Progenitor cell of endocrine pancreas (in vitro differentiated cells): Measurements from ENCODE around the gene CD93. TPM values are rescaled to one million over a fixed set of nuclear protein-coding genes. Genes with fewer than 3 reads are reported as not detected.

Source experiments
- DNase-seq: peaks from one replicate; pipeline ENCODE4 v3.0.0; 2021; ENCODE audit warnings: low spot score; ENCODE audit not compliant: unreplicated experiment
- H3K27ac Mint-ChIP-seq: 2 replicates; pipeline ENCODE4 v1.8.0; 2021; ENCODE audit warnings: mild to moderate bottlenecking, moderate library complexity, mixed read lengths
- H3K27me3 Mint-ChIP-seq: 2 replicates; pipeline ENCODE4 v1.8.0; 2021; ENCODE audit warnings: mixed read lengths
- H3K36me3 Mint-ChIP-seq: 2 replicates; pipeline ENCODE4 v1.8.0; 2022; ENCODE audit warnings: mixed read lengths; ENCODE audit not compliant: insufficient read depth
- H3K4me1 Mint-ChIP-seq: 2 replicates; pipeline ENCODE4 v1.8.0; 2021; ENCODE audit warnings: low read depth, mixed read lengths
- H3K4me3 Mint-ChIP-seq: 2 replicates; pipeline ENCODE4 v1.8.0; 2021; ENCODE audit warnings: low read depth, mild to moderate bottlenecking, moderate library complexity, mixed read lengths
- H3K9me3 Mint-ChIP-seq: 2 replicates; pipeline ENCODE4 v1.8.0; 2021; ENCODE audit warnings: low read depth, mixed read lengths
- CTCF ChIP-seq: fragments of 200-600 bp; sonication (generic); IDR thresholded peaks from one replicate; pipeline ENCODE4 v1.5.0; 2021; ENCODE audit warnings: antibody characterized with exemption, mild to moderate bottlenecking; ENCODE audit not compliant: unreplicated experiment
- total RNA-seq: library from RNA; stranded (reverse); gene quantifications from 2 replicates; pipeline ENCODE4 v1.2.1, GENCODE V29; 2021

Gene CD93
- total RNA-seq, 1 donor from 2014 or later: not detected

GRCh38 chr20:23126281-23127061, 40.3 kb upstream of the CD93 start:
- no peak for TF ChIP-seq CTCF
- no peak overlapping the region for H3K4me3 Mint-ChIP-seq
- DNase-seq: no peak
- H3K36me3 Mint-ChIP-seq: no peaks in the 10 kb centered on the region
- H3K27me3 Mint-ChIP-seq: peaks cover 43% of the 10 kb centered on the region
- no peaks in the 10 kb centered on the region for H3K9me3 Mint-ChIP-seq
- peaks cover 5% of the 10 kb centered on the region for H3K4me1 Mint-ChIP-seq
- no peak overlapping the region for H3K27ac Mint-ChIP-seq

- Mint-ChIP-seq H3K27ac (no peak overlapping the region), H3K36me3 (no peaks in the 10 kb centered on the region), H3K27me3 (peaks cover 49% of the 10 kb centered on the region), H3K4me3 (no peak overlapping the region), H3K4me1 (peaks cover 5% of the 10 kb centered on the region), H3K9me3 (no peaks in the 10 kb centered on the region)
- TF ChIP-seq CTCF: no peak
- DNase-seq: no peak
These were observed 39.6 kb upstream of the CD93 start for GRCh38 chr20:23125625-23126191.

- no peak overlapping the region for H3K27ac Mint-ChIP-seq
These were observed 39.0 kb upstream of the CD93 start for GRCh38 chr20:23125159-23125558.

GRCh38 chr20:23123886-23124285, 37.8 kb upstream of the CD93 start:
- Mint-ChIP-seq H3K36me3 (no peaks in the 10 kb centered on the region), H3K27me3 (peaks cover 55% of the 10 kb centered on the region), H3K27ac (no peak overlapping the region), H3K4me3 (no peak overlapping the region), H3K4me1 (peaks cover 5% of the 10 kb centered on the region), H3K9me3 (no peaks in the 10 kb centered on the region)
- no peak for TF ChIP-seq CTCF
- DNase-seq: no peak

More at GRCh38 chr20:23125159-23125558, 39.0 kb upstream of the CD93 start:
- TF ChIP-seq CTCF: no peak
- no peak overlapping the region for H3K4me3 Mint-ChIP-seq
- peaks cover 5% of the 10 kb centered on the region for H3K4me1 Mint-ChIP-seq
- peaks cover 53% of the 10 kb centered on the region for H3K27me3 Mint-ChIP-seq
- DNase-seq: no peak
- no peaks in the 10 kb centered on the region for H3K36me3 Mint-ChIP-seq
- H3K9me3 Mint-ChIP-seq: no peaks in the 10 kb centered on the region

GRCh38 chr20:23122796-23123655, 36.9 kb upstream of the CD93 start:
- Mint-ChIP-seq H3K27ac (no peak overlapping the region), H3K4me1 (peaks cover 5% of the 10 kb centered on the region), H3K36me3 (no peaks in the 10 kb centered on the region), H3K4me3 (no peak overlapping the region), H3K9me3 (no peaks in the 10 kb centered on the region), H3K27me3 (peaks cover 61% of the 10 kb centered on the region)
- DNase-seq: no peak
- no peak for TF ChIP-seq CTCF
